Hematopoietic multipotent progenitor cell treated with erythropoietin and hydrocortisone succinate and interleukin-3 and kit ligand, for 15 days (in vitro differentiated cells): ENCODE measurements around the gene SMIM29.
A peak's percentile ranks its signal among the peaks of the same experiment; 100 is the strongest.
"Not testable (repeated sequence)": the region's sequence is repeated elsewhere in the genome, so short reads cannot be mapped to it uniquely, and the experiment has no call there.

Experiments
- DNase-seq: peaks from one replicate; pipeline ENCODE4 v3.0.0-alpha.2; 2015; ENCODE audit warnings: low spot score

Gene SMIM29

GRCh38 chr6:34267746-34268145 is 18.9 kb upstream of the SMIM29 start:
- no peak for DNase-seq

GRCh38 chr6:34263484-34263883 is 14.7 kb upstream of the SMIM29 start:
- not testable (repeated sequence) for DNase-seq

GRCh38 chr6:34260576-34261267 is 11.9 kb upstream of the SMIM29 start:
- no peak for DNase-seq

GRCh38 chr6:34259529-34260069 is 10.8 kb upstream of the SMIM29 start:
- DNase-seq = no peak

GRCh38 chr6:34252395-34252794 is 3.6 kb upstream of the SMIM29 start:
- not testable (repeated sequence) for DNase-seq

- no peak for DNase-seq
Measured at GRCh38 chr6:34249469-34250261, 859 bp upstream of the SMIM29 start.

GRCh38 chr6:34248198-34248726 is 544 bp downstream of the SMIM29 start:
- DNase-seq = peak; percentile 39

GRCh38 chr6:34247481-34248197 is 1.2 kb downstream of the SMIM29 start:
- DNase-seq = peak; percentile 35

GRCh38 chr6:34246563-34247391 is 2.0 kb downstream of the SMIM29 start:
- DNase-seq = no peak

GRCh38 chr6:34246249-34246562 is 2.6 kb downstream of the SMIM29 start:
- DNase-seq = no peak

- DNase-seq = not testable (repeated sequence)
Measured at GRCh38 chr6:34245761-34246140, 3.1 kb downstream of the SMIM29 start.

GRCh38 chr6:34245032-34245760 is 3.6 kb downstream of the SMIM29 start:
- DNase-seq = not testable (repeated sequence)

GRCh38 chr6:34243901-34244884 is 4.6 kb downstream of the SMIM29 start:
- DNase-seq = peak; percentile 89

- DNase-seq = no peak
Measured at GRCh38 chr6:34243131-34243771, 5.6 kb downstream of the SMIM29 start.

GRCh38 chr6:34242252-34243130 is 6.3 kb downstream of the SMIM29 start:
- no peak for DNase-seq

GRCh38 chr6:34241351-34242215 is 7.2 kb downstream of the SMIM29 start:
- no peak for DNase-seq
